ENCODE measurements around the gene UVRAG.

The UVRAG gene

DNA sequence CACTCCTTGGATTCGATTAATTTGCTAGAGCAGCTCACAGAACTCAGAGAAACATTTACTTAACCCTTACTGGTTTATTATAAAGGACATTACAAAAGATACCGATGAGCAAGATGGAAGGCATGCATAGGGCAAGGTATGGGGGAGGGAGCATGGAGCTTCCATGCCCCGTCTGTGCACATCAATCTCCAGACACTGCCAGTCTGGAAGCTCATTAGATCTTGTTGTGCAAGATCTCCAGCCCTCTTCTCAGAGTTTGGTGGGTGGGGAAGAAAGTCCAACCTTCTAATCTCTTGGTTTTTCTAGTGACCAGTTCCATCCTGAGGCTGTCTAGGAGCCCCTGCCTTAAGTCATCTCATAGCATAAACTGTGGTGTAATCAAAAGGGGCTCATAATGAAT is 190.7 kb downstream of the UVRAG start:
- no peak for DNase-seq (ENCODE audit: extremely low read depth, insufficient read length)
- Histone ChIP-seq H3K4me3 (replicated peaks; ENCODE audit: low read depth, low read length) (no peak overlapping the region), H3K27me3 (replicated peaks; ENCODE audit: control insufficient read depth, insufficient read depth, low read length) (no peaks in the 10 kb centered on the region), H3K36me3 (ENCODE audit: control insufficient read depth, insufficient read depth, low read length) (peaks cover 18% of the 10 kb centered on the region)
- TF ChIP-seq CTCF (IDR thresholded peaks at IDR 0.05; ENCODE audit: insufficient read depth, low read length, poor library complexity, severe bottlenecking), result no peak

GRCh38 chr11:76007166-76007565 is 192.2 kb downstream of the UVRAG start:
- peaks cover 18% of the 10 kb centered on the region for H3K36me3 ChIP-seq (ENCODE audit: control insufficient read depth, insufficient read depth, low read length)
- TF ChIP-seq CTCF (IDR thresholded peaks at IDR 0.05; ENCODE audit: insufficient read depth, low read length, poor library complexity, severe bottlenecking), result no peak
- no peak for DNase-seq (ENCODE audit: extremely low read depth, insufficient read length)
- no peak overlapping the region for H3K4me3 ChIP-seq (replicated peaks; ENCODE audit: low read depth, low read length)
- no peaks in the 10 kb centered on the region for H3K27me3 ChIP-seq (replicated peaks; ENCODE audit: control insufficient read depth, insufficient read depth, low read length)

GRCh38 chr11:76008474-76008873 is 193.5 kb downstream of the UVRAG start:
- TF ChIP-seq CTCF (IDR thresholded peaks at IDR 0.05; ENCODE audit: insufficient read depth, low read length, poor library complexity, severe bottlenecking), result no peak
- no peak for DNase-seq (ENCODE audit: extremely low read depth, insufficient read length)
- H3K36me3 ChIP-seq (ENCODE audit: control insufficient read depth, insufficient read depth, low read length), result peaks cover 22% of the 10 kb centered on the region
- H3K4me3 ChIP-seq (replicated peaks; ENCODE audit: low read depth, low read length), result no peak overlapping the region
- H3K27me3 ChIP-seq (replicated peaks; ENCODE audit: control insufficient read depth, insufficient read depth, low read length), result no peaks in the 10 kb centered on the region

DNA sequence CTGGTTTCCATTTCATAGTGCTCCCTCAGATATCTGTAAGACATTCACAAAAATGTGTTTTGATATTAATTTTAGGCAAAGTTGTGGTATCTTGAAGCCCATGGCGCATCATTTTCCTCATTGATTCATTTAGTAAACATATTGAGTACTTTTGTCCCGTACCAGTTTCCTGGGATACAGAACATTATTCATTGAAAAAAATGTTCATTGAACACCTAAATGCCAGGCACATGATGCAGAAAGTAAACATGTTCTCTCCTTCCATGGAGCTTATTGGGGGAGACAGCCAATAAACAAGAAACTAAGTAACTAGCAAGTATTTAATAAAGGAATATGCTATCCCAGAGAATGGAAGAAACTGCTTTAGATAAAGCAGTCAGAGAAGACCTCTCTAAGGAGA is 195.0 kb downstream of the UVRAG start:
- peaks cover 16% of the 10 kb centered on the region for H3K36me3 ChIP-seq (ENCODE audit: control insufficient read depth, insufficient read depth, low read length)
- TF ChIP-seq CTCF (IDR thresholded peaks at IDR 0.05; ENCODE audit: insufficient read depth, low read length, poor library complexity, severe bottlenecking), result no peak
- H3K4me3 ChIP-seq (replicated peaks; ENCODE audit: low read depth, low read length), result no peak overlapping the region
- no peak for DNase-seq (ENCODE audit: extremely low read depth, insufficient read length)
- H3K27me3 ChIP-seq (replicated peaks; ENCODE audit: control insufficient read depth, insufficient read depth, low read length), result no peaks in the 10 kb centered on the region

DNA sequence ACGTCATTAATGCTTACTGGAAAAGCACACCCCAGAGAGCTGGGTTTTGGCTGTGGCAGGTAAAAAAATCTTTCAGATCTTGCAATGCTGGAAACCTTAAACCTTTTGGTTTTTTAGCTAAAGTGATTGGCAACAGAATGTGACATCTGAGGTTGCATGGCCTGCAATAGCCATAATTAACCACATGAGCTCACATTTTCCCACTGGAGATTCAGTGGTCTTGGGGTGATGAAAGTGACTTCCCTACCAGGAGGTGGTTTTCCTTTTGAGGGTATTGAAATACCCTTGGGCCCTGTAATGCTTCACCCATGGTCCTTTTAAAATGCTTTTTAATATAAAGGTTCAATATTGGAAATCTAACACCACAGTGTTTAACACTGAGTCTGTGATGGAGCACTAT is 198.5 kb downstream of the UVRAG start:
- Histone ChIP-seq H3K36me3 (ENCODE audit: control insufficient read depth, insufficient read depth, low read length) (peaks cover 5% of the 10 kb centered on the region), H3K27me3 (replicated peaks; ENCODE audit: control insufficient read depth, insufficient read depth, low read length) (no peaks in the 10 kb centered on the region), H3K4me3 (replicated peaks; ENCODE audit: low read depth, low read length) (no peak overlapping the region)
- no peak for DNase-seq (ENCODE audit: extremely low read depth, insufficient read length)
- TF ChIP-seq CTCF (IDR thresholded peaks at IDR 0.05; ENCODE audit: insufficient read depth, low read length, poor library complexity, severe bottlenecking), result no peak
